CD4-positive, alpha-beta T cell treated with Interleukin-4 for 4 hours (primary cell): ENCODE measurements around the gene GATA3.

Source experiments
- DNase-seq: peaks from one replicate; pipeline ENCODE4 v3.0.0-alpha.2; 2020

GATA3 gene

GRCh38 chr10:8065651-8066050 lies 11.2 kb downstream of the GATA3 start:
- peak; percentile 41 for DNase-seq

DNA sequence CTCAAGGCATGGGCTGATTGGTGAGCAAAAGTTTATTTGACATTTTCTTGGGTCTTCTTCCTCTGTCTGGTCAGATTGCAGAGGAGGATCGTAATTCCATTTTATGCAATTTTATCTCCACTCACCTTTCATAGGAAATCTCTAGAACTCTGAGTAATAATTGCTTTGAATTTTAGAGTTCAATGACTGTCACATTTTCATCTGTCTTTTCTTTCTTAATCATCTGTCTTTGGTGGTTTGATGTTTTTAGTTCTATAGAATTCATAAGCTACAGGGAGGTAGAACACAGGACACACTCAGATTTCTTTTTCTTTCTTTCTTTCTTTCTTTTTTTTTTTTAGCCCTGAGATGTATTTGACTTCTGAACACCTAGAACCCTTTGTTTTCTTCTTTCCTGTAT lies 11.6 kb downstream of the GATA3 start:
- DNase-seq = peak; percentile 48

GRCh38 chr10:8066797-8067196 lies 12.3 kb downstream of the GATA3 start:
- no peak for DNase-seq

GRCh38 chr10:8069108-8069507 lies 14.6 kb downstream of the GATA3 start:
- DNase-seq = no peak

GRCh38 chr10:8069627-8070026 lies 15.1 kb downstream of the GATA3 start:
- DNase-seq = no peak

DNA sequence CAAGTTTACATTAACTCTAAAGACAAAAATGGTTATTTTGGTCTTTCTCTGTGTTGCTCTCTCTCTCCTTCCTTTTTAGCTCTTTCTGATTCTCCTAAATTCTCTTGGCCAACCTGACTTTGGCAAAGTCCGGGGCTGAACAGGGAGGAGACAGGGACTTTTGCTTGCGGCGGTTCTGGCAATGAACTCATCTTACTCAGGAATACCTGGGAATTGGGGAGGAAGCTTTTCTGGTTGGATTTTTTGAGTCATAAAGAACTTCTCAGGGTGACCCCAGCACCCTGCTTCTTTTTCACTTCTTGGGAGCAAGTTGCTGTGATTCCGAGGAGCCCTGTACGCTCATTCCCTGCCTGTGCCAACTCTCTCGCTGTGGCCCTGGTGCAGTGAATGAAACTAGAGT lies 16.0 kb downstream of the GATA3 start:
- DNase-seq = no peak

DNA sequence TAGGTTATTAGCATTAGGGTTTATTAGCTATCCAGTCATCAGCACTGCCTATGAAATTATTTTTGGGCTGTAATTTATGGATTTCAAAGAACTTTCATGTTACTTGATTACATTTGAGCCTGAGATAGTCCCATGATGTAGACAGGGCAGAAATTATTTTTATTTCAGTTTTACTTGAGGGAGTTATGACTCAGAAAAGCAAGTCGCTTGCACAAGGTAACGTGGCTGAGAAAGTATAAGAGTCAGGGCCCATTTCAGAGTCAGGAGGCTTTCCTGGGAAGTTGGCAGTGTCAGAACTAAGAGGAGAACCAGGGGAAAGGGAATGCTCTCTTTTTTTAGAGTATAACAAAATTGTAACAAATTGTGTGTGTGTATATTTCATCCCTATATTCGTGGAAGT lies 16.5 kb downstream of the GATA3 start:
- DNase-seq = no peak

- no peak for DNase-seq
Observed at GRCh38 chr10:8071666-8072065, 17.2 kb downstream of the GATA3 start.

GRCh38 chr10:8072211-8072610 lies 17.7 kb downstream of the GATA3 start:
- DNase-seq = no peak

DNA sequence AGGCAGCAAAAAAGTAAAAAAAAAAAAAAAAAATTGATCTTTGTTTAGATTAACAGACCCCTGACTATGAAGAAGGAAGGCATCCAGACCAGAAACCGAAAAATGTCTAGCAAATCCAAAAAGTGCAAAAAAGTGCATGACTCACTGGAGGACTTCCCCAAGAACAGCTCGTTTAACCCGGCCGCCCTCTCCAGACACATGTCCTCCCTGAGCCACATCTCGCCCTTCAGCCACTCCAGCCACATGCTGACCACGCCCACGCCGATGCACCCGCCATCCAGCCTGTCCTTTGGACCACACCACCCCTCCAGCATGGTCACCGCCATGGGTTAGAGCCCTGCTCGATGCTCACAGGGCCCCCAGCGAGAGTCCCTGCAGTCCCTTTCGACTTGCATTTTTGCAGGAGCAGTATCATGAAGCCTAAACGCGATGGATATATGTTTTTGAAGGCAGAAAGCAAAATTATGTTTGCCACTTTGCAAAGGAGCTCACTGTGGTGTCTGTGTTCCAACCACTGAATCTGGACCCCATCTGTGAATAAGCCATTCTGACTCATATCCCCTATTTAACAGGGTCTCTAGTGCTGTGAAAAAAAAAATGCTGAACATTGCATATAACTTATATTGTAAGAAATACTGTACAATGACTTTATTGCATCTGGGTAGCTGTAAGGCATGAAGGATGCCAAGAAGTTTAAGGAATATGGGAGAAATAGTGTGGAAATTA lies 19.4 kb downstream of the GATA3 start:
- DNase-seq = no peak

DNA sequence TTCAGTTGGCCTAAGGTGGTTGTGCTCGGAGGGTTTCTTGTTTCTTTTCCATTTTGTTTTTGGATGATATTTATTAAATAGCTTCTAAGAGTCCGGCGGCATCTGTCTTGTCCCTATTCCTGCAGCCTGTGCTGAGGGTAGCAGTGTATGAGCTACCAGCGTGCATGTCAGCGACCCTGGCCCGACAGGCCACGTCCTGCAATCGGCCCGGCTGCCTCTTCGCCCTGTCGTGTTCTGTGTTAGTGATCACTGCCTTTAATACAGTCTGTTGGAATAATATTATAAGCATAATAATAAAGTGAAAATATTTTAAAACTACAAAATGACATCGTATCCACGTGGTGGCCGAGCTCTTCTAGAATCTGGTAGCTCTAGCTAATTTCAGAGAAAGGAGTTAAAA lies 20.4 kb downstream of the GATA3 start:
- no peak for DNase-seq

- no peak for DNase-seq
Observed at GRCh38 chr10:8075282-8076260, 21.1 kb downstream of the GATA3 start.

- no peak for DNase-seq
Observed at GRCh38 chr10:8076933-8077332, 22.4 kb downstream of the GATA3 start.

DNA sequence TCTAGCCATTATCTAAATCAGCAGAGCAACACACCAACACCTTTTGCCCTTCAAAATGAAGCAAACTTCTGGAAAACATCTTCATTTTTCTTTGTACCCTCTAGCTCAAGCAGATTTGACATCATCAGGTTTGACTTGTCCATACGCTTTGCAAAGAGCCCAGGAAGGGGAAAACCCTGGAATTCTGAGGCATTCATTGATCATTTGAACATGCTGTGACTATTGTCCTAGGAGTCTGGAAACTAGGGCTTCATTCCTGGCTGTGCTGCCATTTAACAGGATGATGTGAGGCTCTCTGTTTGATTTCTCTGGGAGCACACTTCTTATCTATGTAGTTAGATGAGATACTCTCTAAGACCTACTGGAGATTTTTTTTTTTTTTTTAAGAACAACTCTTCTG lies 23.5 kb downstream of the GATA3 start:
- DNase-seq = no peak

GRCh38 chr10:8079126-8079525 lies 24.6 kb downstream of the GATA3 start:
- DNase-seq = no peak

GRCh38 chr10:8084799-8085198 lies 30.3 kb downstream of the GATA3 start:
- no peak for DNase-seq

DNA sequence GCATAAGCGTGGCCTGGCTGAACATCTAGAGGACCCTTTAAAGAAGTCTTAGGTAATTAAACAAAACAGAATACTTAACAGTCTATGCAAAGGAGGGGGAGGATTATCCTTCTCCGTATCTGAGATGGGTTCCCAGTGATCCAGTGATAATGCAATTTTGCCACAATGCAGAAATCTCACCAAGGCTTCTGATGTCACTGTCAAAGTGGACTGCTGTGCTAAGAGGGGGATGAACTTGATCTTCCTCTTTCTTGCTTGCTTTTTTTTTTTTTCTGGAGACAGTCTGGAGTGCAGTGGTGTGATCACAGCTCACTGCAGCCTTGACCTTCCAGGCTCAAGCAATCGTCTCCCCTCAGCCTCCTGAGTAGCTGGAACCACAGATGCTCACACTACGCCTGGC lies 30.8 kb downstream of the GATA3 start:
- DNase-seq = no peak

GRCh38 chr10:8086315-8086714 lies 31.8 kb downstream of the GATA3 start:
- DNase-seq = no peak

DNA sequence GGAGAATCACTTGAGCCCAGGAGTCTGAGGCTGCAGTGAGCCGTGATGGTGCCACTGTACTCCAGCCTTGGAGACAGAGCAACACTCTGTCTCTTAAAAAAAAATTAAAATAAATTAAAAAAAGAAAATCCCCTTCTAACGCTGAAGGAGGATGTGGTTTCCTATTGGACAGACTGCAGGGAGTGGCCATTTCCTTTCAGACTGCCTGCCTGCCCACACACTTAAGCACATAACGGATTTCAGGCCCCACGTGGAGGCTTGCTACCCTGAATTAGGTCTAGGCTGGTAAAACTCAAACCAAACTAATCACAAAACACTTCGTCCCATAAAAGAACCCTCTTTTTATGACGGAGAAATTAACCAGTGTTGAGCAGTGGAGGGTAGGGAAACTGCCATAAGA lies 34.0 kb downstream of the GATA3 start:
- peak; percentile 73 for DNase-seq

- no peak for DNase-seq
Observed at GRCh38 chr10:8092428-8092827, 37.9 kb downstream of the GATA3 start.

DNA sequence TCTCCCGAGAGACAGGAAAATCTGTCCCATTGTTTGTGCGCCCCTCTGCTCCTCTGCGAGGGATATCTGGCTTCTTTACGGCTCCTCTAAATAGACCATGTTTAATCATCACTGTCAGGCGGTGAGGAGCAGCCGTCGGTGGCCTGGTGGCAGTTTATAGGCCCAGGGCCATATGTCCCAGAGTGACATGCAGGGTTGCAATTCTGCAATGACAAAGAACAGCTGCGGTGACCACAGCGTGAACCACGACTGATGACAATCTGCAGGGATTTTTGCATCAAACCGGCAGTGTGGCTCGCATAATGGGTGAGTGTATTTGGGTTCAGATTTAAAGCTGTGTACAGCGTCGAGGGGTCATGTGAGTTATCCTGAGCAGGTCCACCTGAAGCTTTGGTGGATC lies 41.5 kb downstream of the GATA3 start:
- DNase-seq = no peak

- no peak for DNase-seq
Observed at GRCh38 chr10:8096931-8097330, 42.4 kb downstream of the GATA3 start.

- DNase-seq = no peak
Observed at GRCh38 chr10:8100366-8100765, 45.9 kb downstream of the GATA3 start.

DNA sequence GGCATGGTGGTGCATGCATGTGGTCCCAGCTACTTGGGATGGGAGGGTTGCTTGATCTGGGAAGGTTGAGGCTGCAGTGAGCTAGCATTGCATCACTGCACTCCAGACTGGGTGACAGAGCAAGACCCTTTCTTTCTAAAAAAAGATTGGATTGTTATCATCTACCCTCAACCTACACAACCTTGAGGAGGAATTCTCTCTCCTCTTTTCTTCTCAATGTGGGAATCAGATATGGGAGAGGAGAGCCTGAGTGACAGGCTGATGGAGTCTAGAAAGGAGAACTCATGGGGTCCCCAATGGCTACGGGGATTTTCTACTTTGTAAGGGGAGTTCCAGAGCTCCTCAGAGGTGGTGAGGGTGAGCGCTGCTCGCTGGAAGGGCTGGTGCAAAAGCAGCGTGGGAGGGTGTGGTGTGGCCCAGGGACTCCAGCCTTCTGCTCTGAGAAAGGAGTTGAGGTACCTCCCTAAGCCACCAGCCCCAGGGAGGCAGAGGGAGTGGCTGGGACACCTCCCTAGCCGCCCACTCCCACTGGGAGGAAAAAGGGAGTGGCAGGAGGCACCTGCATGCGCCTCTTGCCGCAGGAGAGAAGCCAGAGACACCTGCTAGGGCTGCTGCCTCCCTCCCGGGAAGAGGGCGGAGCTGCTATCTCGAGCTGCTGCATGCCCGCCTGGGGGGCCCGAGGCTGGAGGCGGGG lies 48.4 kb downstream of the GATA3 start:
- no peak for DNase-seq
